Retinal pigment epithelial cell (primary cell): ENCODE results near the gene CPSF3.

Experiments used
- DNase-seq: peaks from one replicate; pipeline ENCODE4 v3.0.0-alpha.2; 2010; ENCODE audit warnings: low read depth
- H3K4me3 ChIP-seq: 2 replicates; pipeline ENCODE4 v1.5.1; 2011; ENCODE audit warnings: mild to moderate bottlenecking, low read length, control low read depth, moderate library complexity
- TF ChIP-seq, protein P1 (sequence below): conservative IDR thresholded peaks from 2 replicates; pipeline ENCODE4 v1.5.1; 2011; ENCODE audit warnings: low read depth, low read length, control low read depth, inconsistent platforms

The CPSF3 gene

DNA sequence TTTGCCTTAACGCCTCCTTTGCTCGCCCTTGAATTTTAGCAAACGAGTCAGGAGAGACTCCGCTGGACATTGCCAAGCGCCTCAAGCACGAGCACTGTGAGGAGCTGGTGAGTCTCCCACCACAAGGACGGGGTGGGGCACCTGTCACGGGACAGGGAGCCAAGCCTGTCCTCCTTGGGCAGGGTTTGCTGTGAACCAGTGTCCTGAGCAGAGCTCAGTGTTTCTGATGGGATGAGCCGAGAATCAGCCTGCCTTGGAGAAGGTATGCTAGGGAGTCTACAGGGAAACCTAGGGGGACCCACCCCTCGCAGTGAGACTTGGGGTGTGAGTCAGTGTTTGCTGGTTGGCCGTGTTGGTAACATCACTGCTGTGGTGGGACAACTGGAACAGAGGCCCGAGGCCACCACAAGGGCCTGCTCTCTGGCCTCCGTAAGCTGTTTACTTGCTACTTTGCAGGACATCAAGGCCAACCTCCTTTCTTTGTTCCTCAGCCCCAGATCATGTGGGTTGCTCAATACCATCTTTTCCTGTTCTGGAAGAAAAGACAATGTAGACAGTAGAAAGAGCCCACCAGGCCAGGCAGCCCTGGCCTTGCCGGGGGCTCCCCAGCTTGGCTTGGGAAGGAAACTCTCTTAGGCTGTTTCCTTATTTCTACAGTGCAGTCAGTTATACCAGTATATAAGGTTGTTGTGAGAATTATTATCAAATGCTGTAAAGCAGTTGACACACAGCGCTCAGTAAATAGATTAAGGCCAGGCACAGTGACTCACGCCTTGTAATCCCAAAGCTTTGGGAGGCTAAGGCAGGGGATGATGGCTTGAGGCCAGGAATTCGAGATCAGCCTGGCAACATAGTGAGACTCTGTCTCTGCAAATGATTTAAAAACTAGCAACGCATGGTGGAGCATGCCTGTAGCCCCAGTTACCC lies 42.5 kb upstream of the CPSF3 start:
- H3K4me3 ChIP-seq = no peak overlapping the region
- TF ChIP-seq, protein P1, sequence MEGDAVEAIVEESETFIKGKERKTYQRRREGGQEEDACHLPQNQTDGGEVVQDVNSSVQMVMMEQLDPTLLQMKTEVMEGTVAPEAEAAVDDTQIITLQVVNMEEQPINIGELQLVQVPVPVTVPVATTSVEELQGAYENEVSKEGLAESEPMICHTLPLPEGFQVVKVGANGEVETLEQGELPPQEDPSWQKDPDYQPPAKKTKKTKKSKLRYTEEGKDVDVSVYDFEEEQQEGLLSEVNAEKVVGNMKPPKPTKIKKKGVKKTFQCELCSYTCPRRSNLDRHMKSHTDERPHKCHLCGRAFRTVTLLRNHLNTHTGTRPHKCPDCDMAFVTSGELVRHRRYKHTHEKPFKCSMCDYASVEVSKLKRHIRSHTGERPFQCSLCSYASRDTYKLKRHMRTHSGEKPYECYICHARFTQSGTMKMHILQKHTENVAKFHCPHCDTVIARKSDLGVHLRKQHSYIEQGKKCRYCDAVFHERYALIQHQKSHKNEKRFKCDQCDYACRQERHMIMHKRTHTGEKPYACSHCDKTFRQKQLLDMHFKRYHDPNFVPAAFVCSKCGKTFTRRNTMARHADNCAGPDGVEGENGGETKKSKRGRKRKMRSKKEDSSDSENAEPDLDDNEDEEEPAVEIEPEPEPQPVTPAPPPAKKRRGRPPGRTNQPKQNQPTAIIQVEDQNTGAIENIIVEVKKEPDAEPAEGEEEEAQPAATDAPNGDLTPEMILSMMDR = no peak
- peak; percentile 98 for DNase-seq

DNA sequence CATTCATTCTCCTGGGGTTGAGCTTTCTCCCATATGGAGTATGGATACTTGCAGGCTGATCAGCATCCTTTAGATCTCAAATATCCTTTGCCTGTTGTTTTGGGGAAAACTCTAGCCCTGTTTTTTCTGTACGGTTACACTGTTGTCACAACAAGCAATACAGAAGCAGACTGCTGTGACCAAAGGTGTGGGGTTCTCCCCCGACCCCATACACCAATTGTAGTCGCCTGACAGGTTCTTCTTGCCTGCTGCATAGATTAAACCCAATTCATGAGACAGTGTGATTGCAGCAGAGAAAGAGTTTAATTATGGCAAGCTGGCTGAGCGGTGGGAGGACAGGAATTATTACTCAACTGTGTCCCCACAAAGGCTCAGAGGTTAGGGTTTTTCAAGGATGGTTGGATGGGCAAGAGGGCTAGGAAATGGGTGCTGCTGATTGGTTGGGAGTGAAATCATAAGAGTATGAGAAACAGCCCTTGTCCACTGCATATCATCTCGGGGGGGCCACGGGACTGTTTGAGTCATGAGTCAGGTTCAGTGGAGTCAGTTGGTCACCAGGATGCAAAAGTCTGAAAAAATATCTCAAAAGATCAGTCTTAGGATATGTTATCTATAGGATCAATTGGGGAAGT lies 40.7 kb upstream of the CPSF3 start:
- no peak for DNase-seq
- H3K4me3 ChIP-seq = no peak overlapping the region
- TF ChIP-seq, protein P1 = no peak

DNA sequence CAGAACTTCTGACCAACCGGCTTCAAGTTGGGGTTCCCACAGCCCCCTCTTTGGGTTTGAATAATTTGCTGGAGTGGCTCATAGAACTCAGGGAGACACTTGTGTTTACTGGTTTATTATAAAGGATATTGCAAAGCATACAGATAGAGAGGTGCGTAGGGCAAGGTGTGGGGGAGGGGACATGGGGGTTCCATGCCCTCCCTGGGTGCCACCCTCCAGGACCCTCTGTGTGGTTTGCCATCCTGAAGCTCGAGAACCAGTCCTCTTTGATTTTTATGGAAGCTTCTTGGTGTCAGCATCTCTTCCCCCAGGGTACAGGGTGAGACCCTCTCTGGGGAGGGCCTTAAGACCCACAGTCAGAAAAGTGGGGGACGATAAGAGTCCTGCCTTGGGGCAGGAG lies 38.9 kb upstream of the CPSF3 start:
- DNase-seq = no peak
- no peak overlapping the region for H3K4me3 ChIP-seq
- TF ChIP-seq, protein P1 = no peak

DNA sequence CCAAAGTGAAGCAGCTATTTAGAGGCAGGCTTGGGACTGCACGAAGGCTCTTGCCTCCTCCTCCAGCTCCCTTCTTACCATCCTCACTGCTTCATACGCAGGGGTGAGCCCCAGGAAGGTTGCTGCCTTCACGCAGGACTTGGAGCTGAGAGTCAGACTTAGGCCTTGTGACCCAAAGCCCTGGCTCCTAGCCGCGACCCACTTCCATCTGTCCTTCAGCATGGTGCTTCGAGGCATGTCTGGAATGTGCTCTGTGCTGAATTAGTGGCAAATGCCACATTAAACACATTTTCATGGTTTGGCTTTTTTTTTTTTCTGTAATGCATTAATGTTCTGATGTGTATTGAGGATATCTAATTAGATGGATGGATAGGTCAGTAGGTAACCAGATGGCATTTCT lies 37.6 kb upstream of the CPSF3 start:
- DNase-seq = peak; percentile 85
- no peak overlapping the region for H3K4me3 ChIP-seq
- TF ChIP-seq, protein P1 = no peak

DNA sequence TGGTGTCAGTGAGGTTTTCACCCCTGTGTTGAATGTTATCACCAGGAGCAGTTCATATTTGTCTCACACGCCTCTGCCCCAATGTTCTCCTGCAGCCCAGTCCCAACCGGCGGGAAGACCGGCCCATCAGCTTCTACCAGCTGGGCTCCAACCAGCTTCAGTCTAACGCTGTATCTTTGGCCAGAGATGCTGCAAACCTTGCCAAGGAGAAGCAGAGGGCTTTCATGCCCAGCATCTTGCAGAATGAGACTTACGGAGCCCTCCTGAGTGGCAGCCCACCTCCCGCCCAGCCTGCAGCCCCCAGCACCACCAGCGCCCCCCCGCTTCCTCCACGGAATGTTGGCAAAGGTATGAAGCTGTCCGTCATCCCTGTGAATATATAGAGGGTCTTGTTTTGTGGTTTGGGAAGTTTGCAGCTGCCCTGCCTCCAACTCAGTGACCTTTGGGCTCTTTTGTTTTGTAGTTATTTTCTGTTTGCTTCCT lies 35.2 kb upstream of the CPSF3 start:
- no peak for DNase-seq
- no peak overlapping the region for H3K4me3 ChIP-seq
- TF ChIP-seq, protein P1 = no peak

DNA sequence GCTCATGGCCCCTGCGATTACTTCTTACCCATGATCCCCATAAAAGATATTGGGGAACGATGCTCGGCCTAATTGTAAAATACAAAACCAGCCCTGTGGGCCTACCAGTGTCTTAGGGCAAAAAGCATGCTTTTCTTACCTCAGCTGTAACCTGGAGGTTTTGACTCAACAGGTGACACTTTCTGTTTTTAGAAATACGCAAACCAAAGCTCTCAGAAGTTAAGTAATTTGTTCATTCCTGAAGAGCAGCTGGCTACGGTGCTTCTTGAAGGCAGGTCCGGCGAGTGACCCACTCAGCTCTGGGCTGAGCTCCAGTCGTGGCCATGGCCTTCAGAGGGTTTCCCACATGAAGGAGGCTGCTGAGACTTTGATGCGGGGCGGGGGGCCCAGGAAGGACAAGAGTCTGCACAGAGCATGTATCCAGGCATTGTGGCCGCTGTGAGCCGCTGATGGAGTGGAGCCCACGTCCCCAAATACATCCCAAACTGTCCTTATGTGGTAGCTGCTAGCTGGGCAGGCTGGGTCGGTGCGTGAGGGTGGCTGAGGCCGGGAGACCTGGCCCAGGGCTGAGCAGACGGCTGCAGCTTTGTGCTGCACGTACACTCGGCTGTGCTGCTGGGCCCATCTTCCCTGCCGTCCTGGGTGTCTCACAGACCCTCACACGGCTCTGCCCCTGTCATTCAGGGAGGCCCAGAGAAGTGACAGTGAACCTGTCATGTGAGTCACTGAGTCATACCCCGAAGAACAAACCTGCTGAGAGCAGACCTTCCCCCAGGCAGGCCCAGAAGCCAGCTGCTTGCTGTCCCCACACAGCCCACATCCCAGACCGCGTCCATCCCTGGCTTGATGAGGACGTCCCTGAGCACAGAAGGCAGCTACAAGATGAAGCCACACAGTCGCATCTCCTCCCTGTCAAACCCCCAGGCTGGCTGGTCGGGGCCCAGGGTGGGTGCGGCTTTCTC lies 34.2 kb upstream of the CPSF3 start:
- no peak overlapping the region for H3K4me3 ChIP-seq
- no peak for DNase-seq
- TF ChIP-seq, protein P1 = no peak
